Measurements from ENCODE around the gene NOTCH4.
"Not testable (repeated sequence)": the region's sequence is repeated elsewhere in the genome, so short reads cannot be mapped to it uniquely, and the experiment has no call there.

The NOTCH4 gene

DNA sequence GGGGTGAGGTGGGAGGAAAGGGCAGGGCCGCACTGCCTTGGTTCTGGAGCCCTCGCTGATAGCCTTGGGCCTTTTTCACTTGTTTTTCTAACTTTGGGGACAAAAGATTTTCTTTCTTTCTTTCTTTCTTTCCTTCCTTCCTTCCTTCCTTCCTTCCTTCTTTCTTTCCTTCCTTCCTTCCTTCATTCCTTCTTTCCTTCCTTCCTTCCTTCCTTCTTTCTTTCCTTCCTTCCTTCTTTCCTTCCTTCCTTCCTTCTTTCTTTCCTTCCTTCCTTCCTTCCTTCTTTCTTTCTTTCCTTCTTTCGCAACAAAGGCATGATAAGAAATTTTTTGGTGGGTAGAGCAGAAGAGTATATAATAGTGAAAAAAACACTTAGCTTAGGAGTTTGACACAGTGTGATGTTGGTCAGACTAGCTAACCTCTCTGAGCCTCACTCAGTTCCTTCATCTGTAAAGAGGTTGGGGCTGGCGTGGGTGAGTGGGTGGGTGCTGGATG is 18.5 kb upstream of the NOTCH4 start:
- not testable (repeated sequence) for H2BK120ac ChIP-seq (ENCODE audit: low read depth, low read length); H3K36me3 ChIP-seq (replicated peaks in 1 of 2; ENCODE audit: control insufficient read depth in 2 of 2, insufficient read depth in 2 of 2, low read length in 2 of 2); H3K9me3 ChIP-seq (replicated peaks in 1 of 2; ENCODE audit: control insufficient read depth in 2 of 2, insufficient read depth in 1 of 2, low read depth in 1 of 2, low read length in 2 of 2); H3K4me1 ChIP-seq (ENCODE audit: control insufficient read depth in 2 of 2, insufficient read depth in 1 of 2, low read depth in 1 of 2, low read length in 2 of 2); H3K9ac ChIP-seq (ENCODE audit: low read depth, low read length, poor library complexity); H3K4me3 ChIP-seq (ENCODE audit: low read length in 2 of 2); H2BK15ac ChIP-seq (ENCODE audit: low read length); H3K23ac ChIP-seq (ENCODE audit: low read depth, low read length, poor library complexity); H3K14ac ChIP-seq (ENCODE audit: low read length); H2AFZ ChIP-seq (ENCODE audit: low read length); H4K8ac ChIP-seq (ENCODE audit: low read depth, low read length); H3K18ac ChIP-seq (ENCODE audit: low read length); H2BK12ac ChIP-seq (ENCODE audit: low read length); H3K4me2 ChIP-seq (ENCODE audit: insufficient read depth, low read length, poor library complexity, severe bottlenecking); DNase-seq (ENCODE audit: low spot score); H4K91ac ChIP-seq (ENCODE audit: low read depth, low read length, poor library complexity); H3K79me1 ChIP-seq (ENCODE audit: low read depth, low read length); H2AK5ac ChIP-seq (ENCODE audit: low read depth, low read length); H2BK5ac ChIP-seq (ENCODE audit: low read length); H3K4ac ChIP-seq (ENCODE audit: low read length); H3K27ac ChIP-seq (replicated peaks; ENCODE audit: low read length)
- H3K27me3 ChIP-seq (ENCODE audit: control insufficient read depth in 3 of 3, insufficient read depth in 3 of 3, low read depth in 1 of 3, low read length in 3 of 3), result peaks cover 0 to 13% (median 0%) of the 10 kb centered on the region in 3 experiments
- WGBS, 2 donors (ENCODE audit: extremely low coverage in 2 of 2, insufficient read length in 2 of 2, insufficient replicate concordance in 1 of 2), result no CpG with 5 or more reads among the region's 4 CpGs

DNA sequence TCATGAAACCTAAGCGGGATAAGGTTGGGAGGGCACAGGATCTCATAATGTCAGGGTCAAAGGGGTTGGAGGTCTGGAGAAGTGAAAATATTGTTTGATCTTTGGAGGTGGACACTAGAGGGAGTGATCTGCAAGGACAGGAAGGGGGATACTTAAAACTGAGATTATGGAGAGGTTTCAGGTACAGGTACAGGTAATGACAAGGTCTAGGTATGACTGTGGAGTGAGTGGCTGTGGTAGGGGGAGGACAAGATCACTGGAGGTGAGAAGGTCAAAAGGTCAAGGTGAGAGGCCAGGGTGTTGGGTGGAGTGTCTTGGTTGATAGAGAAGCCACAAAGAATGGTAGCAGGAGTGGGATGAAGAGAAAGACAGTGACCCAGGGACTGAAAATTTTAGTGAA is 16.8 kb upstream of the NOTCH4 start:
- Histone ChIP-seq H2BK5ac (ENCODE audit: low read length) (no peak overlapping the region), H3K27me3 (ENCODE audit: control insufficient read depth in 3 of 3, insufficient read depth in 3 of 3, low read depth in 1 of 3, low read length in 3 of 3) (peaks cover 0 to 13% (median 0%) of the 10 kb centered on the region in 3 experiments), H3K14ac (ENCODE audit: low read length) (no peak overlapping the region), H2BK120ac (ENCODE audit: low read depth, low read length) (no peak overlapping the region), H3K18ac (ENCODE audit: low read length) (no peak overlapping the region), H3K27ac (replicated peaks; ENCODE audit: low read length) (no peak overlapping the region), H2AFZ (ENCODE audit: low read length) (no peak overlapping the region), H2AK5ac (ENCODE audit: low read depth, low read length) (no peak overlapping the region), H3K4me1 (ENCODE audit: control insufficient read depth in 2 of 2, insufficient read depth in 1 of 2, low read depth in 1 of 2, low read length in 2 of 2) (no peaks in the 10 kb centered on the region), H2BK12ac (ENCODE audit: low read length) (no peak overlapping the region), H3K79me1 (ENCODE audit: low read depth, low read length) (no peaks in the 10 kb centered on the region), H3K4me3 (ENCODE audit: low read length in 2 of 2) (no peak overlapping the region), H4K91ac (ENCODE audit: low read depth, low read length, poor library complexity) (no peak overlapping the region), H3K4me2 (ENCODE audit: insufficient read depth, low read length, poor library complexity, severe bottlenecking) (no peak overlapping the region), H3K4ac (ENCODE audit: low read length) (no peak overlapping the region), H3K9ac (ENCODE audit: low read depth, low read length, poor library complexity) (no peak overlapping the region), H4K8ac (ENCODE audit: low read depth, low read length) (no peak overlapping the region), H2BK15ac (ENCODE audit: low read length) (no peak overlapping the region), H3K9me3 (replicated peaks in 1 of 2; ENCODE audit: control insufficient read depth in 2 of 2, insufficient read depth in 1 of 2, low read depth in 1 of 2, low read length in 2 of 2) (no peaks in the 10 kb centered on the region), H3K36me3 (replicated peaks in 1 of 2; ENCODE audit: control insufficient read depth in 2 of 2, insufficient read depth in 2 of 2, low read length in 2 of 2) (no peaks in the 10 kb centered on the region), H3K23ac (ENCODE audit: low read depth, low read length, poor library complexity) (no peak overlapping the region)
- WGBS, 2 donors (ENCODE audit: extremely low coverage in 2 of 2, insufficient read length in 2 of 2, insufficient replicate concordance in 1 of 2), result no CpG with 5 or more reads among the region's 1 CpG
- DNase-seq (ENCODE audit: low spot score), result no peak

DNA sequence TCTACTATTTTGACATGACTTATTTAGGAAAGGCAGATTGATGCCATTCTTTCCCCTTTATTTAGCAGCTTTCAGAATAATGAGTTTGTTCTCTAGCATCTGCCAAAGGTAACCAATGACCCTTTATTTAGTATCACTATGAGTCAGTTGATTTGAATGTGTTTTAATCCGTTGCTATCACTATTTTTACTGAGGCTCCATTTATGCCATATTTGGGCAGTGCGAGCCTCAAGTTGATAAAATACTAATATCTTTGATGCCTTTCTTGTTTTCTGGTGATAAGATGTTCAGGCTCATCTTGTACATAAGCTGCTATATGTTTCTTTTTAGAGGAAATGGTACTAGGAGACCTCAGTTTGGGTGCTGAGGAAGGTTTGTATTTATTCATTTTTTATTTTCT is 15.6 kb upstream of the NOTCH4 start:
- DNase-seq (ENCODE audit: low spot score), result no peak
- H4K8ac ChIP-seq (ENCODE audit: low read depth, low read length), result no peak overlapping the region
- H3K4ac ChIP-seq (ENCODE audit: low read length), result no peak overlapping the region
- H3K4me1 ChIP-seq (ENCODE audit: control insufficient read depth in 2 of 2, insufficient read depth in 1 of 2, low read depth in 1 of 2, low read length in 2 of 2), result no peaks in the 10 kb centered on the region
- WGBS, 2 donors (ENCODE audit: extremely low coverage in 2 of 2, insufficient read length in 2 of 2, insufficient replicate concordance in 1 of 2), result no CpG with 5 or more reads among the region's 2 CpGs
- H2BK15ac ChIP-seq (ENCODE audit: low read length), result no peak overlapping the region
- no peak overlapping the region for H3K9ac ChIP-seq (ENCODE audit: low read depth, low read length, poor library complexity)
- H3K79me1 ChIP-seq (ENCODE audit: low read depth, low read length), result no peaks in the 10 kb centered on the region
- no peak overlapping the region for H2AK5ac ChIP-seq (ENCODE audit: low read depth, low read length)
- no peak overlapping the region for H2BK12ac ChIP-seq (ENCODE audit: low read length)
- H3K4me3 ChIP-seq (ENCODE audit: low read length in 2 of 2), result no peak overlapping the region
- H2BK5ac ChIP-seq (ENCODE audit: low read length), result no peak overlapping the region
- H3K18ac ChIP-seq (ENCODE audit: low read length), result no peak overlapping the region
- no peaks in the 10 kb centered on the region for H3K9me3 ChIP-seq (replicated peaks in 1 of 2; ENCODE audit: control insufficient read depth in 2 of 2, insufficient read depth in 1 of 2, low read depth in 1 of 2, low read length in 2 of 2)
- no peak overlapping the region for H3K14ac ChIP-seq (ENCODE audit: low read length)
- H3K27me3 ChIP-seq (ENCODE audit: control insufficient read depth in 3 of 3, insufficient read depth in 3 of 3, low read depth in 1 of 3, low read length in 3 of 3), result peaks cover 0 to 13% (median 0%) of the 10 kb centered on the region in 3 experiments
- H4K91ac ChIP-seq (ENCODE audit: low read depth, low read length, poor library complexity), result no peak overlapping the region
- no peak overlapping the region for H2BK120ac ChIP-seq (ENCODE audit: low read depth, low read length)
- no peak overlapping the region for H3K4me2 ChIP-seq (ENCODE audit: insufficient read depth, low read length, poor library complexity, severe bottlenecking)
- no peak overlapping the region for H3K23ac ChIP-seq (ENCODE audit: low read depth, low read length, poor library complexity)
- no peak overlapping the region for H3K27ac ChIP-seq (replicated peaks; ENCODE audit: low read length)
- H3K36me3 ChIP-seq (replicated peaks in 1 of 2; ENCODE audit: control insufficient read depth in 2 of 2, insufficient read depth in 2 of 2, low read length in 2 of 2), result no peaks in the 10 kb centered on the region
- H2AFZ ChIP-seq (ENCODE audit: low read length), result no peak overlapping the region

DNA sequence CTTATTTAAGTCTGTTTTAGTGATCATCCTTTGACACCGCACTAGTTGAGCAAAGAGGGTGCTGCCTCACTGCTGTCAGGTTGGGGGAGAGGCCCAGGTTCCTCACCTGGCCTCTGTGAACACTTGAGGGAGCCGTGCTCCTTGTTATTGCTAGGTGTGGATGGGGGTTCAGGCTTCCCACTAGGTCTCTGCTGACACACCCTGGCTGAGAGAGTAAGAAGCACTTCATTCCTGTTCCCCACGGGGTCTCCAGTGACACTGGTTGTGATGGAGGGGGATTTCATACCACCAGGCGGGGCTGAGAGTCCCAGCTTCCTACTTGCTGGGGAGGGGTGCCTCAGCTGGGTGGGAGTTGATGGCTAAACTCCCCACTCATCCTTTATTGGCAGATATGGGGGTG is 11.1 kb upstream of the NOTCH4 start:
- no peak overlapping the region for H4K8ac ChIP-seq (ENCODE audit: low read depth, low read length)
- H3K4me2 ChIP-seq (ENCODE audit: insufficient read depth, low read length, poor library complexity, severe bottlenecking), result no peak overlapping the region
- H3K9ac ChIP-seq (ENCODE audit: low read depth, low read length, poor library complexity), result no peak overlapping the region
- no peaks in the 10 kb centered on the region for H3K9me3 ChIP-seq (replicated peaks in 1 of 2; ENCODE audit: control insufficient read depth in 2 of 2, insufficient read depth in 1 of 2, low read depth in 1 of 2, low read length in 2 of 2)
- no peak overlapping the region for H3K18ac ChIP-seq (ENCODE audit: low read length)
- H2BK12ac ChIP-seq (ENCODE audit: low read length), result no peak overlapping the region
- no peaks in the 10 kb centered on the region for H3K4me1 ChIP-seq (ENCODE audit: control insufficient read depth in 2 of 2, insufficient read depth in 1 of 2, low read depth in 1 of 2, low read length in 2 of 2)
- H3K79me1 ChIP-seq (ENCODE audit: low read depth, low read length), result no peaks in the 10 kb centered on the region
- H3K27ac ChIP-seq (replicated peaks; ENCODE audit: low read length), result no peak overlapping the region
- no peak overlapping the region for H2BK5ac ChIP-seq (ENCODE audit: low read length)
- no peak overlapping the region for H2BK15ac ChIP-seq (ENCODE audit: low read length)
- H3K14ac ChIP-seq (ENCODE audit: low read length), result no peak overlapping the region
- H3K27me3 ChIP-seq (ENCODE audit: control insufficient read depth in 3 of 3, insufficient read depth in 3 of 3, low read depth in 1 of 3, low read length in 3 of 3), result no peaks in the 10 kb centered on the region
- no peak overlapping the region for H3K4ac ChIP-seq (ENCODE audit: low read length)
- no peaks in the 10 kb centered on the region for H3K36me3 ChIP-seq (replicated peaks in 1 of 2; ENCODE audit: control insufficient read depth in 2 of 2, insufficient read depth in 2 of 2, low read length in 2 of 2)
- no peak overlapping the region for H3K4me3 ChIP-seq (ENCODE audit: low read length in 2 of 2)
- no peak for DNase-seq (ENCODE audit: low spot score)
- no peak overlapping the region for H2BK120ac ChIP-seq (ENCODE audit: low read depth, low read length)
- no CpG with 5 or more reads among the region's 4 CpGs for WGBS, 2 donors (ENCODE audit: extremely low coverage in 2 of 2, insufficient read length in 2 of 2, insufficient replicate concordance in 1 of 2)
- H3K23ac ChIP-seq (ENCODE audit: low read depth, low read length, poor library complexity), result no peak overlapping the region
- no peak overlapping the region for H2AFZ ChIP-seq (ENCODE audit: low read length)
- H2AK5ac ChIP-seq (ENCODE audit: low read depth, low read length), result no peak overlapping the region
- H4K91ac ChIP-seq (ENCODE audit: low read depth, low read length, poor library complexity), result no peak overlapping the region

All from neuronal stem cell (in vitro differentiated cells).